ENCODE data around the gene DHRS1. TPM values are rescaled to one million over a fixed set of nuclear protein-coding genes. Genes with fewer than 3 reads are reported as not detected.

DHRS1 gene
- total RNA-seq, 1 donor from 2014 or later: 31.4 TPM

GRCh38 chr14:24269368-24269767 is 30.2 kb downstream of the DHRS1 start:
- no peaks in the 10 kb centered on the region for H3K27me3 Mint-ChIP-seq

GRCh38 chr14:24268225-24268624 is 31.4 kb downstream of the DHRS1 start:
- Mint-ChIP-seq H3K27me3 (no peaks in the 10 kb centered on the region), H3K36me3 (peaks cover 4% of the 10 kb centered on the region), H3K4me3 (no peak overlapping the region), H3K27ac (no peak overlapping the region), H3K9me3 (no peaks in the 10 kb centered on the region), H3K4me1 (ENCODE audit: unreplicated experiment) (peaks cover 15% of the 10 kb centered on the region)
- DNase-seq (ENCODE audit: extremely low spot score, unreplicated experiment): no peak
- no peak for TF ChIP-seq CTCF (conservative IDR thresholded peaks at IDR 0.05)

More at GRCh38 chr14:24269368-24269767, 30.2 kb downstream of the DHRS1 start:
- no peak overlapping the region for H3K27ac Mint-ChIP-seq
- peaks cover 15% of the 10 kb centered on the region for H3K4me1 Mint-ChIP-seq (ENCODE audit: unreplicated experiment)
- no peaks in the 10 kb centered on the region for H3K9me3 Mint-ChIP-seq
- peaks cover 4% of the 10 kb centered on the region for H3K36me3 Mint-ChIP-seq
- peak overlapping the region; percentile 64 for H3K4me3 Mint-ChIP-seq
- no peak for DNase-seq (ENCODE audit: extremely low spot score, unreplicated experiment)
- TF ChIP-seq CTCF (conservative IDR thresholded peaks at IDR 0.05): no peak

- Mint-ChIP-seq H3K9me3 (no peaks in the 10 kb centered on the region), H3K4me3 (no peak overlapping the region), H3K27me3 (no peaks in the 10 kb centered on the region), H3K36me3 (peaks cover 4% of the 10 kb centered on the region), H3K4me1 (ENCODE audit: unreplicated experiment) (peaks cover 15% of the 10 kb centered on the region), H3K27ac (no peak overlapping the region)
- TF ChIP-seq CTCF (conservative IDR thresholded peaks at IDR 0.05): no peak
- no peak for DNase-seq (ENCODE audit: extremely low spot score, unreplicated experiment)
These were observed 32.1 kb downstream of the DHRS1 start for GRCh38 chr14:24267516-24267915.

GRCh38 chr14:24266344-24267244 is 33.0 kb downstream of the DHRS1 start:
- no peak for DNase-seq (ENCODE audit: extremely low spot score, unreplicated experiment)
- Mint-ChIP-seq H3K36me3 (peaks cover 4% of the 10 kb centered on the region), H3K9me3 (no peaks in the 10 kb centered on the region), H3K27ac (no peak overlapping the region), H3K4me3 (no peak overlapping the region), H3K4me1 (ENCODE audit: unreplicated experiment) (peaks cover 5% of the 10 kb centered on the region), H3K27me3 (no peaks in the 10 kb centered on the region)
- no peak for TF ChIP-seq CTCF (conservative IDR thresholded peaks at IDR 0.05)

- Mint-ChIP-seq H3K4me1 (ENCODE audit: unreplicated experiment) (peaks cover 3% of the 10 kb centered on the region), H3K4me3 (no peak overlapping the region), H3K27ac (peak overlapping the region; percentile 86), H3K9me3 (no peaks in the 10 kb centered on the region), H3K36me3 (peaks cover 4% of the 10 kb centered on the region), H3K27me3 (no peaks in the 10 kb centered on the region)
- TF ChIP-seq CTCF (conservative IDR thresholded peaks at IDR 0.05): no peak
- no peak for DNase-seq (ENCODE audit: extremely low spot score, unreplicated experiment)
These were observed 35.3 kb downstream of the DHRS1 start for GRCh38 chr14:24264298-24264697.
